DND-41 (cell line): ENCODE measurements around the gene FAU.

Source experiments
- ATAC-seq: fragments of 200-7000 bp; cut with Tn5 transposase; 3 replicates; pipeline ENCODE4 v1.9.1; 2021; ENCODE audit warnings: low read depth; ENCODE audit not compliant: insufficient read depth
- DNase-seq: peaks from one replicate; pipeline ENCODE4 v3.0.0-alpha.2; 2020
- H2AFZ ChIP-seq: 2 replicates; pipeline ENCODE4 v1.6.0; 2012; ENCODE audit warnings: low read depth, low read length
- H3K27ac ChIP-seq: 2 replicates; pipeline ENCODE4 v1.5.1; 2012; ENCODE audit warnings: low read length, inconsistent platforms
- H3K27me3 ChIP-seq: fragments of 200-600 bp; sonication (generic); 2 replicates; pipeline ENCODE4 v1.6.0; 2012; ENCODE audit warnings: low read length, mild to moderate bottlenecking, inconsistent platforms; ENCODE audit not compliant: insufficient read depth, poor library complexity
- H3K36me3 ChIP-seq: 2 replicates; pipeline ENCODE4 v1.5.1; 2012; ENCODE audit warnings: low read length, inconsistent platforms; ENCODE audit not compliant: insufficient read depth
- H3K4me1 ChIP-seq: 2 replicates; pipeline ENCODE4 v1.5.1; 2012; ENCODE audit warnings: mild to moderate bottlenecking, low read length; ENCODE audit not compliant: insufficient read depth
- H3K4me2 ChIP-seq: 2 replicates; pipeline ENCODE4 v1.6.0; 2012; ENCODE audit warnings: mild to moderate bottlenecking, moderate library complexity, low read length, inconsistent platforms; ENCODE audit not compliant: insufficient read depth
- H3K4me3 ChIP-seq, 2 experiments: fragments of 200-600 bp in 1 of 2; shearing (Covaris generic) in 1 of 2; 2 replicates each; pipeline ENCODE4 v1.5.1; 2012 to 2016; ENCODE audit warnings: inconsistent platforms in 2 of 2, low read length in 2 of 2, mild to moderate bottlenecking in 2 of 2, low read depth in 1 of 2, moderate library complexity in 1 of 2
- H3K79me2 ChIP-seq: 2 replicates; pipeline ENCODE4 v1.6.0; 2012; ENCODE audit warnings: low read length, inconsistent platforms; ENCODE audit not compliant: insufficient read depth
- H3K9ac ChIP-seq: 2 replicates; pipeline ENCODE4 v1.6.0; 2012; ENCODE audit warnings: low read depth, mild to moderate bottlenecking, inconsistent platforms, low read length, moderate library complexity
- H3K9me3 ChIP-seq: 2 replicates; pipeline ENCODE4 v1.5.1; 2012; ENCODE audit warnings: low read length, moderate library complexity, mild to moderate bottlenecking, inconsistent platforms; ENCODE audit not compliant: insufficient read depth, severe bottlenecking
- H4K20me1 ChIP-seq: 2 replicates; pipeline ENCODE4 v1.6.0; 2012; ENCODE audit warnings: low read length; ENCODE audit not compliant: insufficient read depth
- CTCF ChIP-seq: IDR thresholded peaks from 2 replicates; pipeline ENCODE4 v1.5.1; 2012; ENCODE audit warnings: borderline replicate concordance, low read length, moderate library complexity, mild to moderate bottlenecking; ENCODE audit not compliant: poor library complexity, severe bottlenecking; ENCODE audit errors: extremely low read depth
- EZH2 ChIP-seq: IDR thresholded peaks from 3 replicates; pipeline ENCODE4 v1.6.1; 2012; ENCODE audit warnings: borderline replicate concordance, low read depth, mild to moderate bottlenecking, moderate library complexity, low read length, inconsistent platforms; ENCODE audit not compliant: severe bottlenecking

The FAU gene

GRCh38 chr11:65167656-65168055 is 45.7 kb upstream of the FAU start:
- no peak overlapping the region for H3K4me2 ChIP-seq
- H2AFZ ChIP-seq: no peak overlapping the region
- H4K20me1 ChIP-seq: no peaks in the 10 kb centered on the region
- H3K4me3 ChIP-seq: no peak overlapping the region
- no peaks in the 10 kb centered on the region for H3K79me2 ChIP-seq
- no peaks in the 10 kb centered on the region for H3K4me1 ChIP-seq
- DNase-seq (no peak), ATAC-seq (no peak)
- no peak for TF ChIP-seq EZH2
- no peak for TF ChIP-seq CTCF
- no peaks in the 10 kb centered on the region for H3K9me3 ChIP-seq
- H3K27ac ChIP-seq: no peak overlapping the region
- H3K9ac ChIP-seq: no peak overlapping the region
- no peaks in the 10 kb centered on the region for H3K27me3 ChIP-seq
- H3K36me3 ChIP-seq: no peaks in the 10 kb centered on the region

GRCh38 chr11:65166893-65167292 is 45.0 kb upstream of the FAU start:
- no peak overlapping the region for H3K4me2 ChIP-seq
- no peak for TF ChIP-seq CTCF
- no peak for TF ChIP-seq EZH2
- H3K4me1 ChIP-seq: no peaks in the 10 kb centered on the region
- H3K4me3 ChIP-seq: no peak overlapping the region
- no peak overlapping the region for H2AFZ ChIP-seq
- no peaks in the 10 kb centered on the region for H3K79me2 ChIP-seq
- DNase-seq: no peak
- H3K9me3 ChIP-seq: no peaks in the 10 kb centered on the region
- H4K20me1 ChIP-seq: no peaks in the 10 kb centered on the region
- H3K27me3 ChIP-seq: no peaks in the 10 kb centered on the region
- H3K27ac ChIP-seq: no peak overlapping the region
- H3K36me3 ChIP-seq: no peaks in the 10 kb centered on the region
- no peak for ATAC-seq
- H3K9ac ChIP-seq: no peak overlapping the region

GRCh38 chr11:65165410-65166317 is 43.7 kb upstream of the FAU start:
- ATAC-seq (no peak), DNase-seq (no peak)
- TF ChIP-seq CTCF (no peak), EZH2 (no peak)
- H4K20me1 ChIP-seq: no peaks in the 10 kb centered on the region
- no peaks in the 10 kb centered on the region for H3K27me3 ChIP-seq
- H3K4me1 ChIP-seq: no peaks in the 10 kb centered on the region
- no peaks in the 10 kb centered on the region for H3K36me3 ChIP-seq
- no peak overlapping the region for H3K27ac ChIP-seq
- no peaks in the 10 kb centered on the region for H3K9me3 ChIP-seq
- H3K9ac ChIP-seq: no peak overlapping the region
- no peak overlapping the region for H2AFZ ChIP-seq
- no peak overlapping the region for H3K4me3 ChIP-seq
- H3K4me2 ChIP-seq: no peak overlapping the region
- H3K79me2 ChIP-seq: no peaks in the 10 kb centered on the region
